GM23338 (cell line): ENCODE results near the gene GPATCH3. TPM values are rescaled to one million over a fixed set of nuclear protein-coding genes. Genes with fewer than 3 reads are reported as not detected.
A peak's percentile ranks its signal among the peaks of the same experiment; 100 is the strongest.

Experiments
- ATAC-seq: fragments of 200-7000 bp; cut with Tn5 transposase; 3 replicates; pipeline ENCODE4 v1.9.1; 2020
- DNase-seq: peaks from one replicate; pipeline ENCODE4 v3.0.0-alpha.2; 2015; ENCODE audit warnings: low spot score
- H2AFZ ChIP-seq: fragments of 200-600 bp; sonication (generic); 2 replicates; pipeline ENCODE4 v1.8.0; 2016; ENCODE audit warnings: antibody characterized with exemption, mild to moderate bottlenecking, moderate library complexity
- H3F3A ChIP-seq: fragments of 200-600 bp; sonication (generic); replicated peaks from 2 replicates; pipeline ENCODE4 v1.8.0; 2017; ENCODE audit warnings: antibody characterized with exemption, mixed run types, low read depth
- H3K27ac ChIP-seq: fragments of 200-600 bp; sonication (generic); 2 replicates; pipeline ENCODE4 v1.6.1; 2016; ENCODE audit warnings: low read depth
- H3K27me3 ChIP-seq: fragments of 200-600 bp; sonication (generic); 2 replicates; pipeline ENCODE4 v1.8.0; 2016; ENCODE audit warnings: mild to moderate bottlenecking, mixed run types, moderate library complexity; ENCODE audit not compliant: insufficient read depth
- H3K36me3 ChIP-seq: fragments of 200-600 bp; sonication (generic); 2 replicates; pipeline ENCODE4 v1.8.0; 2016; ENCODE audit warnings: mild to moderate bottlenecking; ENCODE audit not compliant: insufficient read depth
- H3K4me1 ChIP-seq: fragments of 200-600 bp; sonication (generic); 2 replicates; pipeline ENCODE4 v1.8.0; 2016; ENCODE audit warnings: mild to moderate bottlenecking, moderate library complexity; ENCODE audit not compliant: insufficient read depth
- H3K4me2 ChIP-seq: fragments of 200-600 bp; sonication (generic); 2 replicates; pipeline ENCODE4 v1.7.1; 2017; ENCODE audit warnings: mixed run types
- H3K4me3 ChIP-seq: fragments of 200-600 bp; sonication (generic); 2 replicates; pipeline ENCODE4 v1.6.1; 2016; ENCODE audit warnings: mixed run types
- H3K79me2 ChIP-seq: fragments of 200-600 bp; sonication (generic); replicated peaks from 2 replicates; pipeline ENCODE4 v1.8.0; 2017; ENCODE audit warnings: mild to moderate bottlenecking; ENCODE audit not compliant: insufficient read depth
- H3K9me2 ChIP-seq: fragments of 200-600 bp; sonication (generic); 2 replicates; pipeline ENCODE4 v1.8.0; 2017; ENCODE audit not compliant: insufficient read depth
- H4K20me1 ChIP-seq: fragments of 200-600 bp; sonication (generic); replicated peaks from 2 replicates; pipeline ENCODE4 v1.8.0; 2017; ENCODE audit warnings: mild to moderate bottlenecking; ENCODE audit not compliant: insufficient read depth
- H3K27ac Mint-ChIP-seq: 2 replicates; pipeline ENCODE4 v1.8.0; 2020; ENCODE audit warnings: inconsistent platforms, mild to moderate bottlenecking, moderate library complexity, mixed read lengths
- H3K27me3 Mint-ChIP-seq: 3 replicates; pipeline ENCODE4 v1.8.0; 2022; ENCODE audit warnings: low read depth, mild to moderate bottlenecking, moderate library complexity, mixed read lengths, inconsistent platforms; ENCODE audit not compliant: insufficient read depth, poor library complexity
- H3K36me3 Mint-ChIP-seq: 3 replicates; pipeline ENCODE4 v1.8.0; 2021; ENCODE audit warnings: low read depth, mild to moderate bottlenecking, inconsistent platforms, moderate library complexity, mixed read lengths
- H3K4me1 Mint-ChIP-seq: 3 replicates; pipeline ENCODE4 v1.8.0; 2020; ENCODE audit warnings: mild to moderate bottlenecking, inconsistent platforms, mixed read lengths
- H3K4me3 Mint-ChIP-seq: 3 replicates; pipeline ENCODE4 v1.8.0; 2021; ENCODE audit warnings: moderate library complexity, mild to moderate bottlenecking, inconsistent platforms, mixed read lengths
- H3K9me3 Mint-ChIP-seq: 3 replicates; pipeline ENCODE4 v1.8.0; 2020; ENCODE audit warnings: moderate library complexity, mild to moderate bottlenecking, inconsistent platforms, mixed read lengths
- CREB1 ChIP-seq: fragments of 250-450 bp; sonication (Bioruptor Pico); IDR thresholded peaks from 2 replicates; pipeline ENCODE4 v1.5.0; 2020; ENCODE audit warnings: low read depth, mild to moderate bottlenecking, moderate library complexity
- EZH2 ChIP-seq: fragments of 200-600 bp; sonication (generic); IDR thresholded peaks from one replicate; pipeline ENCODE4 v1.8.0; 2017; ENCODE audit warnings: antibody characterized with exemption, mild to moderate bottlenecking, low read depth; ENCODE audit not compliant: unreplicated experiment
- EZH2phosphoT487 ChIP-seq: fragments of 200-600 bp; sonication (generic); IDR thresholded peaks from one replicate; pipeline ENCODE4 v1.8.1; 2018; ENCODE audit warnings: antibody characterized with exemption; ENCODE audit not compliant: unreplicated experiment
- NANOG ChIP-seq: IDR thresholded peaks from 2 replicates; pipeline ENCODE4 v1.6.1; 2016; ENCODE audit warnings: antibody characterized with exemption, borderline replicate concordance
- STAT1 ChIP-seq: IDR thresholded peaks from one replicate; pipeline ENCODE4 v1.6.1; 2016; ENCODE audit warnings: antibody characterized with exemption; ENCODE audit not compliant: unreplicated experiment
- polyA plus RNA-seq: library from polyadenylated mRNA; unstranded; fragments of >200 nt; fragmentation: Nextera tagmentation; extraction: Ambion mirVana; gene quantifications from 2 replicates; pipeline ENCODE4 v1.2.1, GENCODE V29; 2016
- total RNA-seq: library from RNA; depleted of rRNA; stranded (reverse); fragments of >200 nt; shearing (Covaris generic); gene quantifications from 2 replicates; pipeline ENCODE4 v1.2.3, GENCODE V29; 2014
- TF ChIP-seq, protein P1 (sequence below): fragments of 250-450 bp; sonication (Bioruptor Pico); IDR thresholded peaks from 2 replicates; pipeline ENCODE4 v1.5.0; 2020; ENCODE audit warnings: mild to moderate bottlenecking, moderate library complexity
- TF ChIP-seq, protein P2 (sequence below): IDR thresholded peaks from one replicate; pipeline ENCODE4 v1.6.1; 2018; ENCODE audit warnings: antibody characterized with exemption; ENCODE audit not compliant: unreplicated experiment

Gene GPATCH3
- total and polyA plus RNA-seq, 2 experiments from 2014 or later = 10.5 to 13.0 TPM

DNA sequence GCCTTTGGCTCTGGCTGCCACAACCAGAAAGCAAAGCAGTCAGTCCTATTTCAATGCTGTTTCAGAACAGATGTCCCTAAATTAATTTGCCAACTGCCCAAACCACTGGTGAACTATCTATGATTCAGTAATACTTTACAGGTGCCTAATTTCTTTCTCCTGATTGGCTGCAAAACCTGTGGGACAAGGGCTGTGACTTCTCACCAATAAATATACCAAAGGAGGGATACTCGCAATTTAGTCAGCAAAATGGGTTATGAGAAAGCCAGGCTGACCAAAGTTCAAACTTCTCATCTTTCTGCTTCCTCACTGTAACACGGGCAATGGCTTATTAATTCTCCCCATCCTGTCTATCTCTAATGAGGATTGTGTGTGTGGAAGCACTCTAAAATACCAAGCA lies 22.9 kb downstream of the GPATCH3 start (continued):
- TF ChIP-seq, protein P1, sequence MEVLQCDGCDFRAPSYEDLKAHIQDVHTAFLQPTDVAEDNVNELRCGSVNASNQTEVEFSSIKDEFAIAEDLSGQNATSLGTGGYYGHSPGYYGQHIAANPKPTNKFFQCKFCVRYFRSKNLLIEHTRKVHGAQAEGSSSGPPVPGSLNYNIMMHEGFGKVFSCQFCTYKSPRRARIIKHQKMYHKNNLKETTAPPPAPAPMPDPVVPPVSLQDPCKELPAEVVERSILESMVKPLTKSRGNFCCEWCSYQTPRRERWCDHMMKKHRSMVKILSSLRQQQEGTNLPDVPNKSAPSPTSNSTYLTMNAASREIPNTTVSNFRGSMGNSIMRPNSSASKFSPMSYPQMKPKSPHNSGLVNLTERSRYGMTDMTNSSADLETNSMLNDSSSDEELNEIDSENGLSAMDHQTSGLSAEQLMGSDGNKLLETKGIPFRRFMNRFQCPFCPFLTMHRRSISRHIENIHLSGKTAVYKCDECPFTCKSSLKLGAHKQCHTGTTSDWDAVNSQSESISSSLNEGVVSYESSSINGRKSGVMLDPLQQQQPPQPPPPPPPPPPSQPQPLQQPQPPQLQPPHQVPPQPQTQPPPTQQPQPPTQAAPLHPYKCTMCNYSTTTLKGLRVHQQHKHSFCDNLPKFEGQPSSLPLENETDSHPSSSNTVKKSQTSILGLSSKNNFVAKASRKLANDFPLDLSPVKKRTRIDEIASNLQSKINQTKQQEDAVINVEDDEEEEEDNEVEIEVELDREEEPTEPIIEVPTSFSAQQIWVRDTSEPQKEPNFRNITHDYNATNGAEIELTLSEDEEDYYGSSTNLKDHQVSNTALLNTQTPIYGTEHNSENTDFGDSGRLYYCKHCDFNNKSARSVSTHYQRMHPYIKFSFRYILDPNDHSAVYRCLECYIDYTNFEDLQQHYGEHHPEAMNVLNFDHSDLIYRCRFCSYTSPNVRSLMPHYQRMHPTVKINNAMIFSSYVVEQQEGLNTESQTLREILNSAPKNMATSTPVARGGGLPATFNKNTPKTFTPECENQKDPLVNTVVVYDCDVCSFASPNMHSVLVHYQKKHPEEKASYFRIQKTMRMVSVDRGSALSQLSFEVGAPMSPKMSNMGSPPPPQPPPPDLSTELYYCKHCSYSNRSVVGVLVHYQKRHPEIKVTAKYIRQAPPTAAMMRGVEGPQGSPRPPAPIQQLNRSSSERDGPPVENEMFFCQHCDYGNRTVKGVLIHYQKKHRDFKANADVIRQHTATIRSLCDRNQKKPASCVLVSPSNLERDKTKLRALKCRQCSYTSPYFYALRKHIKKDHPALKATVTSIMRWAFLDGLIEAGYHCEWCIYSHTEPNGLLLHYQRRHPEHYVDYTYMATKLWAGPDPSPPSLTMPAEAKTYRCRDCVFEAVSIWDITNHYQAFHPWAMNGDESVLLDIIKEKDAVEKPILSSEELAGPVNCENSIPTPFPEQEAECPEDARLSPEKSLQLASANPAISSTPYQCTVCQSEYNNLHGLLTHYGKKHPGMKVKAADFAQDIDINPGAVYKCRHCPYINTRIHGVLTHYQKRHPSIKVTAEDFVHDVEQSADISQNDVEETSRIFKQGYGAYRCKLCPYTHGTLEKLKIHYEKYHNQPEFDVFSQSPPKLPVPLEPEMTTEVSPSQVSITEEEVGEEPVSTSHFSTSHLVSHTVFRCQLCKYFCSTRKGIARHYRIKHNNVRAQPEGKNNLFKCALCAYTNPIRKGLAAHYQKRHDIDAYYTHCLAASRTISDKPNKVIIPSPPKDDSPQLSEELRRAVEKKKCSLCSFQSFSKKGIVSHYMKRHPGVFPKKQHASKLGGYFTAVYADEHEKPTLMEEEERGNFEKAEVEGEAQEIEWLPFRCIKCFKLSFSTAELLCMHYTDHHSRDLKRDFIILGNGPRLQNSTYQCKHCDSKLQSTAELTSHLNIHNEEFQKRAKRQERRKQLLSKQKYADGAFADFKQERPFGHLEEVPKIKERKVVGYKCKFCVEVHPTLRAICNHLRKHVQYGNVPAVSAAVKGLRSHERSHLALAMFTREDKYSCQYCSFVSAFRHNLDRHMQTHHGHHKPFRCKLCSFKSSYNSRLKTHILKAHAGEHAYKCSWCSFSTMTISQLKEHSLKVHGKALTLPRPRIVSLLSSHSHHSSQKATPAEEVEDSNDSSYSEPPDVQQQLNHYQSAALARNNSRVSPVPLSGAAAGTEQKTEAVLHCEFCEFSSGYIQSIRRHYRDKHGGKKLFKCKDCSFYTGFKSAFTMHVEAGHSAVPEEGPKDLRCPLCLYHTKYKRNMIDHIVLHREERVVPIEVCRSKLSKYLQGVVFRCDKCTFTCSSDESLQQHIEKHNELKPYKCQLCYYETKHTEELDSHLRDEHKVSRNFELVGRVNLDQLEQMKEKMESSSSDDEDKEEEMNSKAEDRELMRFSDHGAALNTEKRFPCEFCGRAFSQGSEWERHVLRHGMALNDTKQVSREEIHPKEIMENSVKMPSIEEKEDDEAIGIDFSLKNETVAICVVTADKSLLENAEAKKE (CRISPR knock-in tag) = no peak
- TF ChIP-seq EZH2 (no peak), EZH2phosphoT487 (no peak), STAT1 (no peak)
- TF ChIP-seq, protein P2, sequence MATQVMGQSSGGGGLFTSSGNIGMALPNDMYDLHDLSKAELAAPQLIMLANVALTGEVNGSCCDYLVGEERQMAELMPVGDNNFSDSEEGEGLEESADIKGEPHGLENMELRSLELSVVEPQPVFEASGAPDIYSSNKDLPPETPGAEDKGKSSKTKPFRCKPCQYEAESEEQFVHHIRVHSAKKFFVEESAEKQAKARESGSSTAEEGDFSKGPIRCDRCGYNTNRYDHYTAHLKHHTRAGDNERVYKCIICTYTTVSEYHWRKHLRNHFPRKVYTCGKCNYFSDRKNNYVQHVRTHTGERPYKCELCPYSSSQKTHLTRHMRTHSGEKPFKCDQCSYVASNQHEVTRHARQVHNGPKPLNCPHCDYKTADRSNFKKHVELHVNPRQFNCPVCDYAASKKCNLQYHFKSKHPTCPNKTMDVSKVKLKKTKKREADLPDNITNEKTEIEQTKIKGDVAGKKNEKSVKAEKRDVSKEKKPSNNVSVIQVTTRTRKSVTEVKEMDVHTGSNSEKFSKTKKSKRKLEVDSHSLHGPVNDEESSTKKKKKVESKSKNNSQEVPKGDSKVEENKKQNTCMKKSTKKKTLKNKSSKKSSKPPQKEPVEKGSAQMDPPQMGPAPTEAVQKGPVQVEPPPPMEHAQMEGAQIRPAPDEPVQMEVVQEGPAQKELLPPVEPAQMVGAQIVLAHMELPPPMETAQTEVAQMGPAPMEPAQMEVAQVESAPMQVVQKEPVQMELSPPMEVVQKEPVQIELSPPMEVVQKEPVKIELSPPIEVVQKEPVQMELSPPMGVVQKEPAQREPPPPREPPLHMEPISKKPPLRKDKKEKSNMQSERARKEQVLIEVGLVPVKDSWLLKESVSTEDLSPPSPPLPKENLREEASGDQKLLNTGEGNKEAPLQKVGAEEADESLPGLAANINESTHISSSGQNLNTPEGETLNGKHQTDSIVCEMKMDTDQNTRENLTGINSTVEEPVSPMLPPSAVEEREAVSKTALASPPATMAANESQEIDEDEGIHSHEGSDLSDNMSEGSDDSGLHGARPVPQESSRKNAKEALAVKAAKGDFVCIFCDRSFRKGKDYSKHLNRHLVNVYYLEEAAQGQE = no peak

DNA sequence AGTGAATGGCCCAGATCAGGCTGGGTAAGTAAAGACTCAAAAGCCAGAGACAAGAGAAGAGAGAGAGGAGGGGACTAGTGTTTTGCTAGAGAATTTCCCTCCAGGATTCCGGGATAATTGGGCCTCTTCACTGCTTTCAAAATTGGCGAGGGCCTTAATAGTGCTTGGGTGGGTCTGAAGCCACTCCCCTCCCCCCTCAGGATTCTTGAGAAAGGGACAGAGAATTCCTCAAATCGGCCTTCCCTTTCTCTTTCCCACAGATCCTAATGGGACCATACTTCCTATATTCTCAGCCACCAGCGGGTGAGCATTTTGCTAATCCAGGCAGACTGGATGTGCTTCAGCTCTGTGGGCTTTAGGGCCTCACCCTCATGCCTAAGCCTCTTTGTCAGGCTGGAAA lies 25.4 kb downstream of the GPATCH3 start:
- Histone ChIP-seq H4K20me1 (no peaks in the 10 kb centered on the region; the same call in none of the 2 replicates), H3K36me3 (0 out of 2 replicates have a peak, but pooled peaks cover 9% of the 10 kb centered on the region), H3K79me2 (no peaks in the 10 kb centered on the region), H3K9me2 (no peaks in the 10 kb centered on the region), H3K4me1 (peaks cover 4% of the 10 kb centered on the region; the same call in 1 of the 2 replicates), H3K4me3 (no peak overlapping the region), H2AFZ (no peak overlapping the region), H3K4me2 (no peak overlapping the region), H3K27ac (peak overlapping the region; percentile 56), H3F3A (peaks cover 12% of the 10 kb centered on the region; the same call in 1 of the 2 replicates), H3K27me3 (no peaks in the 10 kb centered on the region)
- Mint-ChIP-seq H3K27ac (peak overlapping the region; percentile 37; the same call in 1 of the 2 replicates), H3K36me3 (peaks cover 13% of the 10 kb centered on the region; the same call in 2 of the 3 replicates), H3K4me3 (no peak overlapping the region), H3K4me1 (peaks cover 7% of the 10 kb centered on the region; the same call in 2 of the 3 replicates), H3K9me3 (no peaks in the 10 kb centered on the region), H3K27me3 (peaks cover 2% of the 10 kb centered on the region)
- DNase-seq = peak; percentile 39
- ATAC-seq = peak; percentile 40; the same call in 2 of the 3 replicates
- TF ChIP-seq NANOG (no peak), CREB1 (CRISPR knock-in tag) (no peak)
- TF ChIP-seq, protein P2 = no peak
